Occipital lobe (tissue), 2 donors: ENCODE measurements around the gene TFAP2E. TPM values are rescaled to one million over a fixed set of nuclear protein-coding genes. Genes with fewer than 3 reads are reported as not detected.
"Not testable (repeated sequence)": the region's sequence is repeated elsewhere in the genome, so short reads cannot be mapped to it uniquely, and the experiment has no call there.

ENCODE experiments used
- DNase-seq: peaks from one replicate; lab custom pipeline; 2025; lab: John Stamatoyannopoulos, UW
- total RNA-seq: library from RNA; depleted of rRNA; stranded (reverse); fragments of >200 nt; gene quantifications from one replicate; pipeline ENCODE4 v1.2.3, GENCODE V29; 2014

Gene TFAP2E
- total RNA-seq, 1 donor from 2014 or later: 0.62 TPM

DNA sequence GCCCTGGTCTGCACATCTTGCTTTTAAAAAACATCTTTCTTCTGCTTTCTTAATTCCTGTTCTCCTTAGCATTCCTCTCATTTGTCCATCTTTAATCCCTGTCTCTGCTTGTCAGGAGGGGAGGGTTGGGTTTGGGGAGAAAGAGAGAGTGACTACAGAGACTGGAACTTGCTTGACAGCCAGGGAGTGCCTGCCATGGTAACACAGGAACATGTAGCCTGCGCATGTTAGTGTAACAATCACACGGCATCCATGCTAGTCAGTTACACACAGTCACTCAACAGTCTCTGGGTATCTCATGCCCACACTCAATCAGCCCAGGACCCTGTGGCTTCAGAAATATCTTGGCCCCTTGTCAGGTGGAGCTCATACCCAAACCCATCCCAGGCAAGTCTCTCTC, 818 bp upstream of the TFAP2E start:
- DNase-seq: no peak

DNA sequence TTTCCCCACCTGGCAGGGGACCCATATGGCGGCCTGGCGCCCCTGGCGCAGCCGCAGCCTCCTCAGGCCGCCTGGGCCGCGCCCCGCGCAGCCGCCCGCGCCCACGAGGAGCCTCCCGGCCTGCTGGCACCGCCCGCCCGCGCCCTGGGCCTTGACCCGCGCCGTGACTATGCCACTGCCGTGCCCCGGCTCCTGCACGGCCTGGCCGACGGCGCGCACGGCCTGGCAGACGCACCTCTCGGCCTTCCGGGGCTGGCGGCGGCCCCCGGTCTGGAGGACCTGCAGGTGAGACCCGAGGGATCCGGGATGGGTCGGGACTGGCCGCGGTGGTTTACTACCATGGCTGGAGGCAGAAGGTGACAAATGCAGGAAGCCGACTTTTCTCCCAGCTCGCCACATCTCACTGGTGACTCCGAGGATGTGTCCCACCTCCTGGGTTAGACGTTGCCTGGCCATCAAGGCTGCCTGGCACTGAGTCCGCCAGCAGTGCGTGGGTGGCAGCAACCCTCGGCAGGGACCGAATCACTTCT, 1.1 kb downstream of the TFAP2E start:
- no peak for DNase-seq

DNA sequence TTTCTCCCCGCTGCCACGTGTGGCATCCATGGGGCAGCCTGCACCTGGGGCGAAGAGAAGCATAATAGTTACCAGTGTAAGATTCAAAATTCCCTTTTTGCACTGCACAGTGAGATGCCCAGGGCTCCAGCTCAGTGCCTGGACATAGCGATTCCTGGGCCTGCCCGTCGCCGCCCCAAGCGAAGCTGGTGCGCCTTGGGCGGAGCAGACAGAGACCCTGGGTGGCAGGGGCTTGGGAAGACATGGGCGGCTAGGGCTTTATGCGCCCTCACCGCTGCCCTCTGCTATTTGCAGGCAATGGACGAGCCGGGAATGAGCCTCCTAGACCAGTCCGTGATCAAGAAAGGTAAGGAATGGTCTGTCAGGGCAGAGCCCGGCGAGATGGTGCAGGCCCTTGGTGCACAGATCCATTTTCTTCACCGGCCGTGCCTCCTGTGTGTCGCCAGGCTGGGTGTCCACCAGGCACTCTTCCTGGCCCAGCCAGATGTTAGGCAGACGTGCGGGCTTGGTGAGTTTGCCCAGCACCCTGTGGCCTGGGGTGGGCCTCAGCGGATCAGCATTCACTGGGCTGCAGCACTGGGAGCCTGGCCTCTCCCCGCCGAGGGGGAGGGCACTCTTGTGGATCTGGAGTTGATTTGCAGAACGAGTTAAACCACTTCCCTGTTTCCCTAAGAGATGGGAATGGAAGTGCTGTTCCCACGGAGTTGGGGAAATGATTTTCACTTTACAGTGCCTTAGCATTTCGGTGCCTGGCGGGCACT, 1.7 kb downstream of the TFAP2E start:
- no peak for DNase-seq

- no peak for DNase-seq
These were observed 2.4 kb downstream of the TFAP2E start for GRCh38 chr1:35575416-35575958.

- DNase-seq: no peak
These were observed 3.1 kb downstream of the TFAP2E start for GRCh38 chr1:35576061-35576765.

DNA sequence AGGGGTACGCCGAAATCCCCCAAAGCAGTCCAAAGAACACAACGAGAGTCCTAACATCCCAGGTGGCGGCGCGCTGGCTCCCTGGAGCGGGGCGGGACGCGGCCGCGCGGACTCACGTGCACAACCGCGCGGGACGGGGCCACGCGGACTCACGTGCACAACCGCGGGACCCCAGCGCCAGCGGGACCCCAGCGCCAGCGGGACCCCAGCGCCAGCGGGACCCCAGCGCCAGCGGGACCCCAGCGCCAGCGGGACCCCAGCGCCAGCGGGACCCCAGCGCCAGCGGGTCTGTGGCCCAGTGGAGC, 3.6 kb downstream of the TFAP2E start:
- not testable (repeated sequence) for DNase-seq

GRCh38 chr1:35577071-35577998, 4.2 kb downstream of the TFAP2E start:
- DNase-seq: no peak

GRCh38 chr1:35580949-35581388, 7.9 kb downstream of the TFAP2E start:
- DNase-seq: no peak

DNA sequence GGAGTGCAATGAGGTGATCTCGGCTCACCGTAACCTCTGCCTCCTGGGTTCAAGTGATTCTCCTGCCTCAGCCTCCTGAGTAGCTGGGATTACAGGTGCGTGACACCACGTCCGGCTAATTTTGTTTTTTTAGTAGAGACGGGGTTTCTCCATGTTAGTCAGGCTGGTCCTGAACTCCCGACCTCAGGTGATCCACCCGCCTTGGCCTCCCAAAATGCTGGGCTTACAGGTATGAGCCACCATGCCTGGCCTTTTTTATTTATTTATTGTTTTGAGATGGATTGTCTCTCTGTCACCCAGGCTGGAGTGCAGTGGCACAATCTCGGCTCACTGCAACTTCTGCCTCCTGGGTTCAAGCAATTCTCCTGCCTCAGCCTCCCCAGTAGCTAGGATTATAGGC, 8.5 kb downstream of the TFAP2E start:
- DNase-seq: not testable (repeated sequence)

- no peak for DNase-seq
These were observed 12.2 kb downstream of the TFAP2E start for GRCh38 chr1:35585281-35585680.

DNA sequence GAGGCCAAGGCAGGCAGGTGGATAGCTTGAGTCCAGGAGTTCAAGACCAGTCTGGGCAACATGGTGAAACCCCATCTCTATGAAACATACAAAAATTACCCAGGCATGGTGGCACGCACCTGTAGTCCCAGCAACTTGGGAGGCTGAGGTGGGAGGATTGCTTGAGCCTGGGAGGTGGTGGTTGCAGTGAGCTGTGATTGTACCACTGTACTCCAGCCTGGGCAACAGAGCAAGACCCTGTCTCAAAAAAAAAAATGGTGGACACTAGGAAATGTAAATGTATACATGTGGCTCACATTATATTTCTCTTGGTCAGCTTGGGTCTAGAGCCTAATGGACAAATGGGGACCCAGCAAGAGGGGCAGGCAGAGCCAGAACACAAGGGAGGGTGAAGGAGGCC, 12.7 kb downstream of the TFAP2E start:
- DNase-seq: not testable (repeated sequence)

GRCh38 chr1:35586808-35587207, 13.7 kb downstream of the TFAP2E start:
- DNase-seq: no peak

- DNase-seq: no peak
These were observed 14.6 kb downstream of the TFAP2E start for GRCh38 chr1:35587736-35588135.

DNA sequence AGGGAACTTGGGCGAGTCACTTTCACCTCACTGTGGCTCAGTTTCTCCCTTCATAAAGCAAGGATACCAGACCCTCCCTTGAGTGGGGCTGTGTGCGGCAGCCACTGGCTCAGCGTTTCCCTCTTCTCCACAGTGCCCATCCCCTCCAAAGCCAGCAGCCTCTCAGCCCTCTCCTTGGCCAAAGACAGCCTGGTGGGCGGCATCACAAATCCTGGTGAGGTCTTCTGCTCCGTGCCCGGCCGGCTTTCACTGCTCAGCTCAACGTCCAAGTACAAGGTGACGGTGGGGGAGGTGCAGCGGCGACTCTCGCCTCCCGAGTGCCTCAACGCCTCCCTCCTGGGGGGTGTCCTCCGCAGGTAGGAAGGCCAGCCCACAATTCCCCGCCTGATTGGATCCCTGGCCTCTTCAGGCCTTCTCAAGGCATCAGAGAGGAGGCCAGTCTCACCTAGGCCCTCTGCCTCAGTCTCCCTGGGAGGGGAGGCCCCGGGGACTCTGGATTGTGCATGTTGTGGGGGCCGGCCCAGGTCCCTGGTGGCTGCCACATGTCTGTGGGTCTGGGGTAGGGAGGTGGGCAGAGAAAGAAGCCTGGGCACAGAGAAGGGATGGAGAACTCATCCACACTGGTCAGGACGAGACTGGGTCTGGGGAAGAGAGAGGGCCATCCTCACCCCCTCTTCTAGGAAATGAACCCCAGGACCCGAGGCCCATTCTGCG, 15.2 kb downstream of the TFAP2E start:
- DNase-seq: no peak

DNA sequence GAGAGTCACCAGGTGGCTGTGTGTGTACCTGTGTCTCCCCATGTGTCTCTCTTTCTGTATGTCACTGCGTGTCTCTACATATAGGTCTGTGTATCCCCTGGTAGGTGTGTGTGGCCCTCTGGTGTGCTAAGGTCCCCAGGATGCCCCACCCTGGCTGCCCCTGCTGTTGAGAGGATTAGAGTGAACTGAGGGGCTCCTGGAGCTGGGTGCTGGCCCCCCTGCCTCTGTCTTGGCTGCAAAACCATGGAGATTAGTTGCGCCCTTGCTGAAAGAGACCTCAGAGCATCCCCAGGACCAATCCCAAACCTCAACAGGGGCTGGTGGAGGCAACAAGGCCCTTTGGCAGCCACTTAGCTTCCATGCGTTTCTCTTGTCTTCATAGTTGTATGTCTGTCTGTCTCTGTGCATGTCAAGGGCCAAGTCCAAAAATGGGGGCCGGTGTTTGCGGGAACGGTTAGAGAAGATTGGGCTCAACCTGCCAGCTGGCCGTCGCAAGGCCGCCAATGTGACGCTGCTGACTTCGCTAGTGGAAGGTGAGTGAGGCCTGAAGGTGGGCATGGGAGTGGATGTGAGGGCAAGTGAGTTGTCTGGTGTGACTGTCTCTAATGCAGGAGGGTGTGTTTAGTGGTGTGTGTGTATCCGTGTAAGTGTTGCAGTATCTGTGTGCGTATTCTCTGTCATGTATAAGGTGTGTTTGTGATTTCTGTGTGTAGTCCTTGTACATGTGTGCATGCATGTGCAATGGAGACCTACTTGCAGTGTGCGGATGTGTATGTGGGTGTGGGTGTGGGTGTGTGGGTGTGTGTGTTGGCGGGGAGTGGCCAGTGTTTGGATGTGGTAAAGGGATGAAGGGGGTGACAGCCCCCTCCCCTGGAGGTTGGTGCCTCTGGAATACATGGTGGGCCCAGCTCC, 16.7 kb downstream of the TFAP2E start:
- no peak for DNase-seq

DNA sequence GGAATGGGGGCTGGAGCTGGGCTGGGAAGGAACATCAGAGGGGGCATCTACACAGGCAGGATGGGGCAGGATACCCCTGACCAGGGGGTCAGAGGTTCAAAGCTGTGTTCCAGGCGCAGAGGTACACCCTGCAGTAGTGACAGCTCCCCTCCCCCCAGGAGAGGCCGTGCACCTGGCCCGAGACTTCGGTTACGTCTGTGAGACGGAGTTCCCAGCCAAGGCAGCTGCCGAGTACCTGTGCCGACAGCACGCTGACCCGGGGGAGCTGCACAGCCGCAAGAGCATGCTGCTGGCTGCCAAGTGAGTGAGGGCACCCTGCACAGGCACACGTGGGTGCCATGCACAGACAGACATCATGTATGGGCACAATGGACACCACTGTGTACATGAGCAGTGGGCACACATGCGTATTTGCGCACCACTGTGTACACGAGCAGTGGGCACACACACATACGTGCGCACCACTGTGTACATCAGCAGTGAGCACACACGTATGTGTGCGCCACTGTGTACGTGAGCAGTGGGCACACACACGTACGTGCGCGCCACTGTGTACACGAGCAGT, 17.4 kb downstream of the TFAP2E start:
- no peak for DNase-seq

GRCh38 chr1:35591211-35591610, 18.1 kb downstream of the TFAP2E start:
- no peak for DNase-seq

GRCh38 chr1:35592991-35593769, 20.1 kb downstream of the TFAP2E start:
- no peak for DNase-seq
